Stimulated activated CD4-positive, alpha-beta T cell treated with anti-CD3 and anti-CD28 coated beads, Interleukin-4, amount 100 ng/mL, for 48 hours (primary cell): ENCODE data around the gene PPP2R2D.
"Not testable (repeated sequence)": the region's sequence is repeated elsewhere in the genome, so short reads cannot be mapped to it uniquely, and the experiment has no call there.

ENCODE experiments used
- DNase-seq, 2 donors: peaks; one replicate each; pipeline ENCODE4 v3.0.0-alpha.2; 2020; ENCODE audit warnings: low read depth in 2 of 2

Gene PPP2R2D

GRCh38 chr10:131908151-131908550 lies 7.3 kb downstream of the PPP2R2D start:
- no peak for DNase-seq

- no peak for DNase-seq
These were observed 8.4 kb downstream of the PPP2R2D start for GRCh38 chr10:131909014-131909808.

- DNase-seq: no peak
These were observed 9.1 kb downstream of the PPP2R2D start for GRCh38 chr10:131909929-131910328.

- DNase-seq: no peak
These were observed 10.0 kb downstream of the PPP2R2D start for GRCh38 chr10:131910663-131911314.

GRCh38 chr10:131911451-131911850 lies 10.6 kb downstream of the PPP2R2D start:
- no peak for DNase-seq

GRCh38 chr10:131912620-131913019 lies 11.8 kb downstream of the PPP2R2D start:
- no peak for DNase-seq

- DNase-seq: no peak
These were observed 14.7 kb downstream of the PPP2R2D start for GRCh38 chr10:131915484-131915883.

- DNase-seq: no peak
These were observed 15.4 kb downstream of the PPP2R2D start for GRCh38 chr10:131915990-131916766.

- DNase-seq: not testable (repeated sequence)
These were observed 16.0 kb downstream of the PPP2R2D start for GRCh38 chr10:131916767-131917160.

GRCh38 chr10:131917496-131917895 lies 16.7 kb downstream of the PPP2R2D start:
- not testable (repeated sequence) for DNase-seq

- DNase-seq: not testable (repeated sequence)
These were observed 18.7 kb downstream of the PPP2R2D start for GRCh38 chr10:131919461-131919860.

GRCh38 chr10:131920151-131920550 lies 19.3 kb downstream of the PPP2R2D start:
- DNase-seq: no peak

GRCh38 chr10:131920693-131921092 lies 19.9 kb downstream of the PPP2R2D start:
- DNase-seq: no peak

GRCh38 chr10:131921184-131921583 lies 20.4 kb downstream of the PPP2R2D start:
- DNase-seq: no peak

- no peak for DNase-seq
These were observed 22.4 kb downstream of the PPP2R2D start for GRCh38 chr10:131923038-131923756.

GRCh38 chr10:131925011-131925649 lies 24.3 kb downstream of the PPP2R2D start:
- DNase-seq: no peak

GRCh38 chr10:131925716-131926115 lies 24.9 kb downstream of the PPP2R2D start:
- no peak for DNase-seq

GRCh38 chr10:131926253-131926652 lies 25.4 kb downstream of the PPP2R2D start:
- no peak for DNase-seq

GRCh38 chr10:131926743-131927595 lies 26.2 kb downstream of the PPP2R2D start:
- no peak for DNase-seq
